Bronchial epithelial cell (primary cell): ENCODE data around the gene CPSF4L. TPM values are rescaled to one million over a fixed set of nuclear protein-coding genes. Genes with fewer than 3 reads are reported as not detected.

Experiments used
- DNase-seq: peaks from one replicate; pipeline ENCODE4 v3.0.0-alpha.2; 2010; ENCODE audit warnings: low read depth
- FAIRE-seq: peaks from 2 replicates; lab custom pipeline; 2011; peaks lifted over from hg19 to GRCh38; lab: Jason Lieb, UNC
- H3K27me3 ChIP-seq: 2 replicates; pipeline ENCODE4 v1.5.1; 2011; ENCODE audit warnings: low read length; ENCODE audit not compliant: control insufficient read depth, insufficient read depth
- H3K36me3 ChIP-seq: 2 replicates; pipeline ENCODE4 v1.5.1; 2011; ENCODE audit warnings: low read length; ENCODE audit not compliant: control insufficient read depth, insufficient read depth
- H3K4me3 ChIP-seq: 2 replicates; pipeline ENCODE4 v1.5.1; 2011; ENCODE audit warnings: mild to moderate bottlenecking, low read depth, low read length, control low read depth
- total RNA-seq: library from RNA; depleted of rRNA; stranded (reverse); fragments of >200 nt; gene quantifications from 2 replicates; pipeline ENCODE4 v1.2.1, GENCODE V29; 2014
- TF ChIP-seq, protein P1 (sequence below): IDR thresholded peaks from 2 replicates; pipeline ENCODE4 v1.5.1; 2011; ENCODE audit warnings: mild to moderate bottlenecking, moderate library complexity, low read length, control low read depth, inconsistent platforms; ENCODE audit not compliant: insufficient read depth, severe bottlenecking

The CPSF4L gene
- total RNA-seq, 1 donor from 2014 or later = not detected

DNA sequence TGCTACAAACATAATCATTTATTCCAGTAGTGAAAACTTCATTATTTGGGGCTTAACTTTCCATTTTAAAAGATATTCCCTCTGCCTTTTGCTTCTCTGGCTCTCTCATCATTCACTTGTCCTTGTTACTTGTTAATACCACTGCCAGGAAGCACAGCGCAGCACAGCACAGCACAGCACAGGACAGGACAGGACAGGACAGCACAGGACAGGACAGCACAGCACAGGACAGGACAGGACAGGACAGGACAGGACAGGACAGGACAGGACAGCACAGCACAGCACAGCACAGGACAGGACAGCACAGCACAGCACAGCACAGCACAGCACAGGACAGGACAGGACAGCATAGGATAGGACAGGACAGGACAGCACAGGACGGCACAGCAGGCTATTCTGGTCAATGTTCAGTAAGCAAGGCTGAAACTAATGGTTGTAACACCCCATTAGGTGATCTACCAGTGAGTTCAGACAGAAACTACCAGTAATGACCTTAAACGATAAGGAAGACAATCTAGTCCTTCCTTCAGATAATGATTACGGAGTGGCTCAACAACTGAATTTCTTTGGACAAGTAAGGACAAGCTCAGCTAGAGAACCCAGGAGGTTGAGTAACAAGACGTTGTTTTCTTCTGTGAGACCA, 36.9 kb downstream of the CPSF4L start:
- TF ChIP-seq, protein P1, sequence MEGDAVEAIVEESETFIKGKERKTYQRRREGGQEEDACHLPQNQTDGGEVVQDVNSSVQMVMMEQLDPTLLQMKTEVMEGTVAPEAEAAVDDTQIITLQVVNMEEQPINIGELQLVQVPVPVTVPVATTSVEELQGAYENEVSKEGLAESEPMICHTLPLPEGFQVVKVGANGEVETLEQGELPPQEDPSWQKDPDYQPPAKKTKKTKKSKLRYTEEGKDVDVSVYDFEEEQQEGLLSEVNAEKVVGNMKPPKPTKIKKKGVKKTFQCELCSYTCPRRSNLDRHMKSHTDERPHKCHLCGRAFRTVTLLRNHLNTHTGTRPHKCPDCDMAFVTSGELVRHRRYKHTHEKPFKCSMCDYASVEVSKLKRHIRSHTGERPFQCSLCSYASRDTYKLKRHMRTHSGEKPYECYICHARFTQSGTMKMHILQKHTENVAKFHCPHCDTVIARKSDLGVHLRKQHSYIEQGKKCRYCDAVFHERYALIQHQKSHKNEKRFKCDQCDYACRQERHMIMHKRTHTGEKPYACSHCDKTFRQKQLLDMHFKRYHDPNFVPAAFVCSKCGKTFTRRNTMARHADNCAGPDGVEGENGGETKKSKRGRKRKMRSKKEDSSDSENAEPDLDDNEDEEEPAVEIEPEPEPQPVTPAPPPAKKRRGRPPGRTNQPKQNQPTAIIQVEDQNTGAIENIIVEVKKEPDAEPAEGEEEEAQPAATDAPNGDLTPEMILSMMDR = no peak
- DNase-seq = peak; percentile 88
- no peak for FAIRE-seq
- H3K4me3 ChIP-seq = no peak overlapping the region
- H3K27me3 ChIP-seq = no peaks in the 10 kb centered on the region
- H3K36me3 ChIP-seq = no peaks in the 10 kb centered on the region

DNA sequence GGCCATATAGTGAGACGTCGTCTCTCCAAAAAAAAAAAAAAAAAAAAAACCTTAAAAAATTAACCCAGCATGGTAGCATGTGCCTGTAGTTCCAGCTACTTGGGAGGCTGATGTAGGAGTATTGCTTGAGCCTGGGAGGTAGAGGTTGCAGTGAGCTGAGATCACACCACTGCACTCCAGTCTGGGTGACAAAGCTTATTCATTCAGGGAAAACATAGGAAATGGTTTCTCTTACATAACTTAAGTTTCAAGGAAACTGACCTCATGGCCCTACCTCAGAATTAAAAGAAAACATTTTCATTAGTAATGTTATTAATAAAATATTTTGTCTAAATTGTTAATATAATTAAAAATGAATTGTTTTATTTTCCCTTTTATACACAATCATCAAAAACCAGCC, 37.4 kb downstream of the CPSF4L start:
- no peaks in the 10 kb centered on the region for H3K36me3 ChIP-seq
- TF ChIP-seq, protein P1 = no peak
- FAIRE-seq (no peak), DNase-seq (no peak)
- H3K4me3 ChIP-seq = no peak overlapping the region
- no peaks in the 10 kb centered on the region for H3K27me3 ChIP-seq

DNA sequence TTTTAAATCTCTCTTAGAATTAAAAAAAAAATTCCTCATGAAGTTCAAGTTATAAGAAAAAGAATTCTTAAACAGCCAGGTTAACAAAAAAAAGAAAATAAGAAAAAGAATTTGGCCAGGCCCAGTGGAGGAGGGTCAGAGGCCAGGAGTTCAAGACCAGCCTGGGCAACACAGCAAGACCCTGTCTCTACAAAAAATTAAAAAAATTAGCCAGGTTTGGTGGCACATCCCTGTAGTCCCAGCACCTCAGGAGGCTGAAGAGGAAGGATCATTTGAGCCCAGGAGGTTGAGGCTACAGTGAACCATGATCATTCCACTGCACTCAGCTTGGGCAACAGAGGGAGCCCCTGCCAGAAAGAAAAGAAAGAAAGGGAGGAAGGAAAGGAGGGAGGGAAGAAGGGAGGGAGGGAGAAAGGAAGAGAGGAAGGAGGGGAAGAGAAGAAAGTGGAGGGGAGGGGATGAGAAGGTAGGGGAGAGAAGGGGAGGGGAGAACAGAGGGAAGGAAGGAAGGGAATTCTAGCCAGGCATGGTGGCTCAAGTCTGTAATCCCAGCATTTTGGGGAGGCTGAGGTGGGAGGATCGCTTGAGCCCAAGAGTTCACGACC, 38.0 kb downstream of the CPSF4L start:
- no peak for DNase-seq
- H3K4me3 ChIP-seq = no peak overlapping the region
- H3K36me3 ChIP-seq = no peaks in the 10 kb centered on the region
- FAIRE-seq = no peak
- TF ChIP-seq, protein P1 = no peak
- no peaks in the 10 kb centered on the region for H3K27me3 ChIP-seq

DNA sequence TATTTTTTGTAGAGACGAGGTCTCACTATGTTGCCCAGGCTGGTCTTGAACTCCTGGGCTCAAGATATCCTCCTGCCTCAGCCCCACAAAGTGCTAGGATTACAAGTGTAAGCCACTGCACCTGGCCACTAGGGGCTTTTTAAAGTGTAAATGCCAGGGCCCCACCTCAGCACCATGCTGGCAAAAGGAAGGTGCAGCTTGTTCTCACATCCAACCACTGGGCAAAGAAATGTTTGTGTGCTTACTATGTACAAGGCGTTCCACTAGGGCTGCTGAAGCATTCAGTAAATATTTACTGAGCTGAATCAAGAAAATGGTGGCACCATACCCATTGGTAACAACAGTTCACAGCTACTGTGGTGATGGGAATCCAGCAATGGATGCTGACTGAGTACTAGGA, 46.2 kb downstream of the CPSF4L start:
- FAIRE-seq (no peak), DNase-seq (no peak)
- H3K27me3 ChIP-seq = no peaks in the 10 kb centered on the region
- H3K4me3 ChIP-seq = no peak overlapping the region
- H3K36me3 ChIP-seq = peaks cover 1% of the 10 kb centered on the region
- TF ChIP-seq, protein P1 = peak; percentile 18

DNA sequence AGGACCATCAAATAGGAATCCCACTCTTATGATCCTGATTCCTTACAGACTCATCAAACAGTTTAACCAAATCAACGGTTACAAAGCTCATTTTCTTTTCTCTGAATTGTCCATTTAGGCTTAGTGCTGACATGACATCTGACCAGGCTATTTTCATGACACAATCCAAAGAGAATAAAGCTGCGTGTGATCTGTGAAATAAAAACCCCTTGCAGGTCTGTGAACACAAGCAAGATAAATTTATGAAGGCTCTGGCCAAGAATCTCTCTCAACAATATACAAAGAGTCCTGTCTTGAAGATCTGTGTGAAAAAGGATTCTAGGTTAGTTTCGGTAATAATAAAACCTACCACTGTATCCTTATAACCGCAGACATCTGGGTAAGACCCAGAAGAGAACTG, 46.8 kb downstream of the CPSF4L start:
- H3K27me3 ChIP-seq = no peaks in the 10 kb centered on the region
- DNase-seq = no peak
- TF ChIP-seq, protein P1 = no peak
- FAIRE-seq = no peak
- H3K4me3 ChIP-seq = no peak overlapping the region
- peaks cover 1% of the 10 kb centered on the region for H3K36me3 ChIP-seq
